HuH-7 (cell line): ENCODE measurements around the gene PIF1.
"Not testable (repeated sequence)": the region's sequence is repeated elsewhere in the genome, so short reads cannot be mapped to it uniquely, and the experiment has no call there.

ENCODE experiments used
- DNase-seq: peaks from one replicate; pipeline ENCODE4 v3.0.0; 2011; ENCODE audit warnings: low spot score

PIF1 gene

DNA sequence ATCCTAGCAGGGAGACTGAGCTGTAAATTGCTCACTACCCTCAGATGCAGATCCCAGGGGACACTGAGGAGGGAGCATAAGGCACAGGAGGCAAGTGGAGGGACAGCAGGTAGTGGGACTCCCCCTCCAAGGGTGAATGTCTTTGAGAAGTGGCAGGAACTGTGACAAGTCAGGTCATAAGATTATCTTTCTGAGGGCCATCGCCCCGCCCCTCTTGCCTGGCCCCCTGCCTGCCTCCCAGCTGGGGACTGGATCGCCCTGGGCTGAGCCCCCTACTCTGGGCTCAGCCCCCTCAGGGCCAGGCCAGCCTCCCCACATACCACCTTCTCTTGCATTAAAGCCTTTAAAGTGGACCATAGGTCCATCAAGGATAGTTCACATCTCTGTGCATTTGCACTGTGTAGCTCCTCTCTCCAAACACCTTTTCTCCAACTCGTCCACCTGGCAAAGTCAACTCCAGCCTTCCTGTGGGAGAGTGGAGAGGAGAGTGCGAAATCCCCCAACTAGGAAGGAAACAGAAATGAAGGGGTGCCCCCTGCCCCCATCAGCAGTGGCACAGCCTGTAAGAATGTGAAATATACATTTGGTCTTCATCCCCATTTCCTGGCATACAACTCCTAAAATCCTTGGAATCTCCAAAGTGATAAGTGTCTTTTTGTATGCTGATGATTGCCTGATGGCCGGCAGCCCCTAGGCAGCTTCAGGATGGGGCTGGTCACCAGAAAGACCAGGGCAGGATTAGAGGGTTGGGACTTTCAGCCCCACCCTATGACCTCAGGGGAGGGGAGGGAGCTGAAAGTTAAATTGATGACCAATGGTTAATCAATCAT lies 14.7 kb downstream of the PIF1 start:
- DNase-seq = no peak

DNA sequence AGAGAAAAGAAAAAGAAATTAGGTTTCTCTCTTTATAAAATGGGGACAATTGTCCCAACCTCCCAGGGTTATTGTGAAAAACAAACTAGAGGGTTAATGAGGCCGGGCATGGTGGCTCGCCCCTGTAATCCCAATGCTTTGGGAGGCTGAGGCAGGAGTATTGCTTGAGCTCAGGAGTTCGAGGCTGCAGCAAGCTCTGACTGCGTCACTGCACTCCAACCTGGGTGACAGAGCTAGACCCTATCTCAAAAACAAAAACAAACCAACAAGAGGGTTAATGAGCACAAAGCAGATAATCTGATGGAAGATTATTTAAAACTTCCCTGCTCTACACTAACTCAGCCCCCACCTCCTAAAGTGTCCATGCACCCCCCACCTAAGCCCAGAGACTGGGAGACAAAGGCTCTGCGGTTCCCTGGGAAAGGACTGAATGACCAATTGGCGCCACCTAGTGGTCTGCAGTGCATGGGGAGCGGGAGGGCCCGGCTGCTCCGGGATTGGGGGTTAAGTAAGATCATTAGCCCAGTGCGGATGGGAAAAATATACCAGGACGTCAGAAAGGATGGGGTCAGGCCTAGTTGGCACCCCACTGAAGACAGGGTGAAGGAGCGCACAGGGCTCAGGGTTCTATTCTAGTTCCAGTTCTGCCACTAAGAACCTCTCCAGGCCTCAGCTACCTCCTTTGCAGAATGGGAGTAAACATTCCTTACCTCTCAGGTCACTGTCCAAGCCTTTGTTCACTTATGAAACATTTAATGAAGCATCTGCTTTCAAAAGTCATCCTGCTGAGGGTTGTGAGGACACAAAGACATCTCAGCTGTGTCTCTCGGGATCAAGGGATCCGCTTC lies 15.6 kb downstream of the PIF1 start:
- DNase-seq = peak; percentile 93

DNA sequence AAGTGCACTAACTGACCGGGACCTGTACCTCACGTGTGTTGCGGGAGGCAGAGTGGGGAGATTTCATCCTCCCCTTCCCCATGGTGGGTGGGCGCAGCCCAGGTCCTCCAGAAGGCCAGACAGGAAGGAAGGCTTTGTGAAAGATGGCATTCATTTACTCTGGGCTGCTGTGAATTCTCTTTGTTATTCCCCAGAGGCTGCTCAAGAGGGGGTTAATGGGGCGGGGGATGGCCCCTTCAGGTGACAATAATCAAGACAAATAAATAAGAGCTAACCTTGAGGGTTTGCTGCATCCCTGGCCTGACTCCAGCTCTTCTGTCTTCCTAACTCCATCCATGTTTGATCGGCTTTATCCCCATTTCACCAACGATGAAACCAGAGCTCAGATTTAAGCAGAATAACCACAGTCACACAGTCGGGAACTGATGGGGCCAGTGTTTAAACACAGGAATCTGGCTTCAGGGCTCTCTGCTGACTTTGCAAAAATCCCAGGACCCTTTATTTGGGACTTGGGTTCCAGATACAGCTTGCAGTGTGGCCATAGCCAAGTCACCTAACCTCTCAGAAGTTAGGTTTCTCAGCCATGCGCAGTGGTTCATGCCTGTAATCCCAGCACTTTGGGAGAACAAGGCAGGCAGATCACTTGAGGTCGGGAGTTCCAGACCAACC lies 16.5 kb downstream of the PIF1 start:
- DNase-seq = no peak

DNA sequence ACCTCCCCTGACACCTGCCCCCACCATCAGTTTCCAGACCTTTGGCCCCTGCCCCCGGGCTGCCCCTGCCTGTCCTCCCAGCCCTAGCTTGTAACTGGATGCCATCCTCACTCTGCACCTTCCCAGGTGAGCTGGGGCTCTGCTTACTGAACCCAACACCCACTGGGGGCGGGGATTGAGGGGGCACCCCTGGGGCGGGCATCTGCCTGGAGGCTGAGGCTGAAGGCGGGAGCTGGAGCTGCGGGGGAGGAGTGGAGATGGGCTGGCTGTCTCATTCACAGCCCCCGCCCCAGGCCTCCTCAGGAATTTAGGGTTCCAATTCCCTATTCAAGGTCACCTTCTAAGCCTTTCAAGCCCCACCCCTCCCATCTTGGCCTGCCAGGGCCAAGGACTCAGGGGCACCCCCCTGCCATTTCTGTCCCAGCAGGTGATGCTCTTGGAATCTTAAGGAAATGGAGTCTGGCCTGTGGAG lies 17.7 kb downstream of the PIF1 start:
- no peak for DNase-seq

DNA sequence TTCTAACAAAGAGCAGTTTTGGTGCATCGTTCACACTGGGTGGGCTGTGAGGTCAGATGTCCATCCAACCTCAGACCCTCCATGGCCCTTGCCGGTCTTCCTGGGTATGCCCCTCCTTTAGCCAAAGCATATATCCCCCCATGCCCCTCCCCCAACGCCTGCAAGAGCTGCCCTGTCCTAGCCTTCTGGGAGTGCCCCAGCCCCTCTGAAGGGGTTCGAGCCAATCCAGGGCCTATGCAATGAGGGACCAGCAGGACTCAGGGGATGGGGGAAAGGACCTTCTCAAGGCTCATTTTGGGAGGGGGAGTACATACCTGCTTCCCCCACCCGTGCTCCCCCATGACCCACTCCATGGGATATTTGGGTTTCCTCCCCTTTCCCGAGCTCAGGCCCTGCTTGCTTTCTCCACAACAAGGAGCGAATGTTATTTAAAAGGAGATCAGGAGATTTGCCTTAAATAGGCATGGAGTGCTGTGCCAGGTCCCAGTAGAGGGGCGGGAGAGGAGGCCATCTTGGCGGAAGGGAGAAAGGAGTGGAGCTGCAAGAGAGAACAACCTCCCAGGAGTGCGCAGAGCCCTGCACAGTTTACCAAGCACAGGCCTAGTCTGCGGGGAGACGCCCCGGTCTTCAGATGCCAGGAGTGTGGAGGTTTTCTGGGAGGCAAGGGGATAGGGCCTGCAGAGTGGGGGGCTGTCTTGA lies 18.2 kb downstream of the PIF1 start:
- no peak for DNase-seq

DNA sequence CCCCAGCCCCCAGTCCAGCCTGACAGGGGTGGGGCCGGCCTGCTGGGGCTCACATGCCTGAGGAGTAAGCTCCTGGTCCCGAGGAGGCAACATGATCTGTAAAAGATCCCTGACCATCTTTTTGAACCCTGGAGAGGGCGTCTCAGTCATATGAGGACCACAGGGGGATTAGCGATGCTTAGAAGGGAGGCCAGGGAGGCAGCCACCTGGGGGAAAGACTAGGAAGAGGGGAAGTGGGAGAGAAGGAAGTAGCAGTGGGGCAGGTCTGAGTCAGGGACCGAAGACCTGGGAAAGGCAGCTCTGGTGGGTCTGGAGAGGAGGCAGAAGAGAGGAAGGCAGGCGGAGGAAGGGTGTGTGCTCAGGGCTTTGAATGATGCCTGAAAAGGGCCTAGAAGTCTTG lies 18.9 kb downstream of the PIF1 start:
- no peak for DNase-seq

DNA sequence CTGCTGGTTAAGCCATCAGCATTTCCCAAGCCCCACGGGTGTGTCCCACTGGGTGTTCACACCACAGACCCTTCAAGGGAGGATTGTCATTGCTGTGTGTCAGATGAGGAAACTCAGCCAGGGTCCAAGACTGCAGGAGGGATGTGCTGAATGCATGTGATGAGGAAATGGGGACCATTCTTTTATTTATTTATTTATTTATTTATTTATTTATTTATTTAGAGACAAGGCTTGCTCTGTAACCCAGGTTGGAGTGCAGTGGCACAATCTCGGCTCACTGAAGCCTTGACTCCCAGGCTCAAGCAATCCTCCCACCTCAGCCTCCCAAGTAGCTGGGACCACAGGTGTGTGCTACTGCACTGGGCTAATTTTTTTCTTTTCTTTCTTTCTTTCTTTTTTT lies 20.8 kb downstream of the PIF1 start:
- DNase-seq = no peak

DNA sequence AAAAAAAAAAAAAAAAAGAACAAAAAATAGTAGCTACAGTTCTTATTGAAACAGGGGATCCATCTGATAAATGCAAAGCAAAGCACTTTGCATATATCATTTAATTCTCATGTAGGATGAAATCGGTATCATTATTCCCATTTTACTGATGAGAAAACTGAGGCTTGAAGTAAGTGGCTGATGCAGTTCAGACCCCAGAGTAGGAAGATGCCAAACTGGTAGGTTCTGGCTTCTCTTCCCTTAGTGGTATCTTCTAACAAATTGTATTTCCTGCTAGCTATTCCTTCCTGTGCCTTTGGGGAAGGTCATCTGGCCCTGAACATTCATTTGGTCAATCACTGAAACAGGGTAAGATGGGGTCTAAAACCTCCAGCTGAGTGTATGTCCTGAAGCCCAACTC lies 21.9 kb downstream of the PIF1 start:
- DNase-seq = no peak

DNA sequence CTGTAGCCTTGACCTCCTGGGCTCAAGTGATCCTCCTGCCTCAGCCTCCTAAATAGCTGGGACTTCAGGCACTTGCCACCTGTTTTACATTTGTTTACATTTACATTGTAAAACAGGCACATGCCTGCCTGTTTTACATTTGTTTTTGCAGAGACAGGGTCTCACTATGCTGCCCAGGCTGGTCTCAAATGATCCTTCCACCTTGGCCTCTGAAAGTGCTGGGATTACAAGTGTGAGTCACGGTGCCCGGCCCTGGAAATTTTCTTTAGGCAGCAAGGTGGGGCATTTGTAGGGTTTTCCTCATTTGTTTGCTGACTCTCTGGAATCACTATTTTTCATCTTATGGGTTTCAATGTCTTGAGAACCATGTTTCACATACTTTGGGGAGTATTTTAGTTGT lies 25.0 kb downstream of the PIF1 start:
- DNase-seq = no peak

DNA sequence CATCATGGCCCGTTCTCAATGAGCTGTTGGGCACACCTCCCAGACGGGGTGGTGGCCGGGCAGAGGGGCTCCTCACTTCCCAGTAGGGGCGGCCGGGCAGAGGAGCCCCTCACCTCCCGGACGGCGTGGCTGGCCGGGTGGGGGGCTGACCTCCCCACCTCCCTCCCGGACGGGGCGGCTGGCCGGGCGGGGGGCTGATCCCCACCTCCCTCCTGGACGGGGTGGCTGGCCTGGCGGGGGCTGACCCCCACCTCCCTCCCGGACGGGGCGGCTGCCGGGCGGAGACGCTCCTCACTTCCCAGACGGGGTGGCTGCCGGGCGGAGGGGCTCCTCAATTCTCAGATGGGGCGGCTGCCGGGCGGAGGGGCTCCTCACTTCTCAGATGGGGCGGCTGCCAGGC lies 26.5 kb downstream of the PIF1 start:
- not testable (repeated sequence) for DNase-seq

DNA sequence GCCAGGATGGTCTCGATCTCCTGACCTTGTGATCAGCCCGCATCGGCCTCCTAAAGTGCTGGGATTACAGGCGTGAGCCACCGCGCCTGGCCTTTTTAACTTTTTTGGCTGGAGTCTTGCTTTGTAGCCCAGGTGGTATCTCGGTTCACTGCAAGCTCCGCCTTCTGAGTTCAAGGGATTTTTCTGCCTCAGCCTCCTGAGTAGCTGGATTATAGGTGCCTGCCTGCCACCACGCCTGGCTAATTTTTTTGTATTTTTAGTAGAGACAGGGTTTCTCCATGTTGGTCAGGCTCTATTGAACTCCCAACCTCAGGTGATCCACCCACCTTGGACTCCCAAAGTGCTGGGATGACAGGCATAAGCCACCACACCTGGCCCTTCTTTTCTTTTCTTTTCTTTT lies 29.5 kb downstream of the PIF1 start:
- DNase-seq = not testable (repeated sequence)

DNA sequence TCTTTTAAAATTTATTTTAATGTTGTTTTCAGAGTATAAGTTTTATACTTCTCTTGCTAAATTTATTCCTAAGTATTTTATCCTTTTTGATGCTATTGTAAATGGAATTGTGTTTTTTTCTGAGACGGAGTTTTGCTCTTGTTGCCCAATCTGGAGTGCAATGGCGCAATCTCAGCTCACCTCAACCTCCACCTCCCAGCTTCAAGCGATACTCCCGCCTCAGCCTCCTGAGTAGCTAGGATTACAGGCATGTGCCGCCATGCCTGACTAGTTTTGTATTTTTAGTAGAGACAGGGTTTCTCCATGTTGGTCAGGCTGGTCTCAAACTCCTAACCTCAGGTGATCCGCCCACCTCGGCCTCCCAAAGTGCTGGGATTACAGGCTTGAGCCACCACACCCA lies 30.1 kb downstream of the PIF1 start:
- not testable (repeated sequence) for DNase-seq

DNA sequence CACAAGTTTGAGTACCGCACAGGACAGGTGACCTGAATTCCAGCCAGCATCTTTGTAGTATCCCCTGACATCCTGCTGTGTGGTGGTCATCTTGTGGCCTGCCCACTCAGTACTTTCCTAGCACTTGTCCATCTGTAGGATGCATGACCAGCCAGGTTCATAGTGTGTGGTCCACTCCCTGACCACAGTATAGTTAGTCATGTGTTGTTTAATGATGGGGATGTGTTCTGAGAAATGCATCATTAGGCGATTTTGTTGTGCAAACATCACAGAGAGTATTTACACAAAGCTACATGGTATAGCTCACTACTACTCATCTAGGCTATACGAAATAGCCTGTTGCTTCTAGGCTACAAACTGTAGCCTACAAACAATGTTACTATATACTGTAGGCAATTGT lies 33.2 kb downstream of the PIF1 start:
- DNase-seq = no peak

DNA sequence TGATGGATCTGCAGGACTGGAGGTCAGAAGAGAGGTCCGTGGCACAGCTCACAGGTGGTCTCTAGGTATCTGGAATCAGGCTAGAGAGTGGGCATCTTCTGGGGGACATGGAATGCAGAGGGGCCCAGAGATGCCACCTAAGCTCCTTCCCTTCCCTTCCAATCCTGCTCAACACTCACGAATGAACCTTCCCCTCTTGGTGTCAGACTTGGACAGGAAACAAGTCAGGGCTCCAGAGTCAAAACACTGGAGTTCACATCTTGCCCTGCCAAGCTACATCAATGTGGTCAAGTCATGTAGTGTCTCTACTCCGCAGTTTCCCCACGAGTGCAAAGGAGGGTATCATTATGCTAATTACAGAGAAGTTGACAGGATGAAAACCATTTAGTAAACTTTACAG lies 34.0 kb downstream of the PIF1 start:
- no peak for DNase-seq

DNA sequence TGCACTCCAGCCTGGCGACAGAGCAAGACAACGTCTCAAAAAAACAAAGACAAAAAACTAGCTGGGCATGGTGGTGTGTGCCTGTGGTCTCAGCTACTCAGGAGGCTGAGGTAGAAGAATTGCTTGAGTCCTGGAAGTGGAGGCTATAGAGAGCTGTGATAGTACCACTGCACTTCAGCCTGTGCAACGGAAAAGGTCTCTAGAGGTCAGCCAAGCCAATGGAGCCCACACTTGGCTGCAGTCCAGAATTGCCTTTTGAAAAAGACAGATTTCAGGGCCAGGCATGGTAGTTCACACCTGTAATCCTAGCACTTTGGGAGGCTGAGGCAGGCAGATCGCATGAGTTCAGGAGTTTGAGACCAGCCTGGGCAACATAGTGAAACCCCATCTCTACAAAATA lies 41.7 kb downstream of the PIF1 start:
- DNase-seq = no peak

DNA sequence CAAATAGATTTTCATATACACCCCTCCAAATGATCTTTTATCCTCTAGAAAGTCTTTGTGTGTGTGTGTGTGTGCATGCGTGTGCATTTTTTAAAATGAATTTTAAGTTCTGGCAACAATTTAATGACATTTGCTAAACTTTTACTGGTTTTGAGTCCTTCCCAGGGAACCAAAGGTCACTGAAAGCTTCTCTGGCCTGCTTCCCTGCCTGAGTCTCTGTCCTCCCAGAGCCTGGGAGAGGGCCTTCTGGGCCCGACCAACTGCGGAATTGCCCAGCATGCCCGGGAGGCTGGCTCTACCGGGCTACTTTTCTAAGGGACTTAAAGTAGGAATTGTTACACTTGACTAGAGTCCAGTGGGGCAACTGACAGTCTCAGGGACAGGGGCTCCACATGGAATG lies 42.7 kb downstream of the PIF1 start:
- no peak for DNase-seq

DNA sequence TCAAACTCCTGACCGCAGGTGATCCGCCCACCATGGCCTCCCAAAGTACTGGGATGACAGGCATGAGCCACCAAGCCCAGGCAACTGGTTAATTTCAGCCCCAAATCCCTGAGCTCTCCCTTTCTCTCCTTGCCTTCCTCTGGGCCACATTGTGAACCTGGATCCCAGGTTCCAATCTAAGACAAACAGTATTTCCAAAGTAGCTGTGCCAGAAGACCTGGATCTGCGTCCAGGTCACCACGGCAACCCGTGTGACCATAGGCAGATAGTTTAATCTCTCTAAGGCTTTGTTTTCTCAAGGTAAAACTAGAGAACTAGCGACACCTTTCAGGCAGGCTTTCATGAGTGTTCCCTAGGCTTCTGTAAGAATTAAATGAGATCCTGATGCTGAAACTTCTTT lies 44.1 kb downstream of the PIF1 start:
- DNase-seq = no peak

DNA sequence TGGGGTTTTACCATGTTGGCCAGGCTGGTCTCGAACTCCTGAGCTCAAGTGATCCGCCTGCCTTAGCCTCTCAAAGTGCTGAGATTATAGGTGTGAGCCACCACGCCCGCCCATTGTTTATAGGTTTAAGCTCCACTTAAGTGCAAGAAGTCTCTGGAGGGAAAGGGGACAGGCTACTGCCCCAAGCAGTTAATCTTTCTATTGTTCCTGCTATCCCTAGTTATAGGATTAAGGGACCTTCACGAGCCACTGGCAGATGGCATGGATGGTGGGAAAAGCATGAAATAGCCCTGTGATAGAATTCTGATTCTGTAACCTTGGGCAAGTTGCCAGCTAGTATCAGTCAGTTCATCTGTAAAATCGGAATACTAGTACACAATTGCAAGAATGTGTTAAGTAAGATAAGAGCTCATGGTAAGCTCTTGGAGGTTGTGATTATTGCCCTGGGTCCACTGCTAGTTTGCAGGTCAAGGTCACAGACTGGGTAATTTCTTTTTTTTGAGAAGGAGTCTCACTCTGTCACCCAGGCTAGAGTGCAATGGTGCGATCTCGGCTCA lies 44.8 kb downstream of the PIF1 start:
- DNase-seq = no peak

DNA sequence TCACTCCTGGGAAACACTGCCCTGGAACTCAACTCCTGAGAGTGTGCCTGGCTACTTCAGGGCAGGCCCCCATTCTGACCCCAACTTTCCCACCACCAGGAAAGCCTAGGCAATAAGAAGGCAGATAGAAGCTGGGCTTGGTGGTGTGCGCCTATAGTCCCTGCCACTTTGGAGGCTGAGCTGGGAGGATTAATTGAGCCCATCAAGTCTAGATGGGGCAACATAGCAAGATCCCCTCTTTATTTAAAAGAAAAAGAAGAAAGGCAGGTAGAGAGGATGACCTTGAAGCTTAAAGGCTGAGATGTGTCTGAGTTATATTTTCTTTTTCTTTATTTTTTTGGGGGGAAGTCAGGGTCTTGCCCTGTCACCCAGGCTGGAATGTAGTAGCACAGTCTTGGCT lies 45.8 kb downstream of the PIF1 start:
- DNase-seq = no peak

DNA sequence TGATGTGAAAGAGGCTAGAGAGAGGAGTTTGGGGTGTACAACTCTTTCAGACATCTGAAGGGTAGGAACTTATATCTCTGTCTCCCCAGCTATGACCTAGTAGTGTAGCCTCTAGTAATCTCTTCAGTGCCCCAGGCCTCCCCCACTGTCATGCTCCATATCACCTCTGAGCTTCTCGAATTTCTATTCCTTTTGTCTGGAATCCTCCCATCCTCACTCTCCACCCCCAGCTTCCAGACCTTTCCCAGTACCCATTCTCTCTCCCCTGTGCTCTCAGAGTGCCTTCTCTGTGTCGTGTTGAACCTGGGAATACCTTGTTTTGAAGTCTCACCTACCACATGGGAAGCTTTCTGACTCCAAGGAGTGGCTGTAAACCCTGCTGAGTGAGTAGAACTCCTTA lies 46.4 kb downstream of the PIF1 start:
- no peak for DNase-seq

DNA sequence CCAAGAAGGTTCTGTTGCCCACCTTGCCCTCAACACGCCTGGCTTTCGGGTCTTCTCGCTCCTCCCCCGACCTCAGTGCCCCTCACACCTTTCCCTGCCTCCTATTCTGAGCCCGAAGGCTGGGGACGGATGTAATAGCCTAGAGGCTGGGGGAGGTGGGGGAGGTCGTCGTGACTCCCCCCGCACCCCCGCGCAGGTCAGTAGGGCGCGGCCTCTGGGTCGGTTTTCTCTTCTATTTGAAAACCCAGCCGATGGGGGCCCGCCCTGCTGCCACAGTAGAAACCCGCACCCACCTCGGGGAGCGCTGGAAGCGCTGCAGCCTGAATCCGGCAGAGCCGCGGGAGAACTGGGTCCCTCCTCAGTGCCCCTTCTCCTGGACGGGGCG lies 49.1 kb downstream of the PIF1 start:
- DNase-seq = no peak
